Parathyroid adenoma (tissue), 2 donors: ENCODE data around the gene ZNF618.
A peak's percentile ranks its signal among the peaks of the same experiment; 100 is the strongest.

ENCODE experiments used
- H2AFZ ChIP-seq: fragments of 300-600 bp; sonication (generic); one replicate; pipeline ENCODE4 v1.7.0; 2017; ENCODE audit warnings: antibody characterized with exemption, mild to moderate bottlenecking
- H3K27ac ChIP-seq: fragments of 300-600 bp; sonication (generic); one replicate; pipeline ENCODE4 v1.7.0; 2017
- H3K27me3 ChIP-seq: fragments of 300-600 bp; sonication (generic); one replicate; pipeline ENCODE4 v1.7.0; 2017; ENCODE audit warnings: low read length; ENCODE audit not compliant: control insufficient read depth, insufficient read depth
- H3K36me3 ChIP-seq: fragments of 300-600 bp; sonication (generic); one replicate; pipeline ENCODE4 v1.7.0; 2017; ENCODE audit warnings: low read length; ENCODE audit not compliant: control insufficient read depth, insufficient read depth
- H3K4me1 ChIP-seq: fragments of 300-600 bp; sonication (generic); one replicate; pipeline ENCODE4 v1.7.0; 2017; ENCODE audit warnings: control low read depth
- H3K4me2 ChIP-seq: fragments of 300-600 bp; sonication (generic); one replicate; pipeline ENCODE4 v1.7.0; 2017; ENCODE audit warnings: low read length
- H3K4me3 ChIP-seq: fragments of 300-600 bp; sonication (generic); one replicate; pipeline ENCODE4 v1.7.0; 2017; ENCODE audit warnings: low read depth, low read length
- H3K79me2 ChIP-seq: fragments of 300-600 bp; sonication (generic); one replicate; pipeline ENCODE4 v1.7.0; 2017; ENCODE audit warnings: control low read depth
- H3K9ac ChIP-seq: fragments of 300-600 bp; sonication (generic); one replicate; pipeline ENCODE4 v1.7.0; 2017; ENCODE audit warnings: mild to moderate bottlenecking
- H3K9me3 ChIP-seq: fragments of 300-600 bp; sonication (generic); one replicate; pipeline ENCODE4 v1.7.0; 2017; ENCODE audit warnings: low read length; ENCODE audit not compliant: control insufficient read depth
- TF ChIP-seq, protein P1 (sequence below): fragments of 300-600 bp; sonication (generic); IDR thresholded peaks from one replicate; pipeline ENCODE4 v1.7.0; 2017; ENCODE audit warnings: antibody characterized with exemption, mild to moderate bottlenecking
- donor health status: primary hyperparathyroidism.

The ZNF618 gene

DNA sequence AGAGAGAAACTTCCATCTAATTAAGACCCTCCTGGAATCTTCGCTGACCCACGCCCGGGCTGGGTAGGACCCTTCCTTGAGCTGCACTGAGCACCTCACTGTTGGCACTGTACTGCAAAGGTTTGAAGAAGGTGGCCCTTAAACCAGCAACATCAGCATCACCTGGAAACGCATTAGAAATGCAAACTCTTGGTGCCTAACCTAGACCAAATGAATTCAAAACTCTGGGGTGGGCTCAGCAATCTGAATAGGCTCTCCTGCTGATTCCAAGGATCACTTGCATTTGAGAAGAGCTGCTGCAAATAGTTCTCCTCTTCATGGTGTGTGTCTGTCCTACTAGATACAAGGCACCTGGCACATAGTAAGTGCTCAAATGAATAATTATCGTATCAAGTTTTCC lies 2.7 kb upstream of the ZNF618 start:
- Histone ChIP-seq H3K36me3 (no peaks in the 10 kb centered on the region), H3K79me2 (peaks cover 3% of the 10 kb centered on the region), H3K4me2 (no peak overlapping the region), H3K27me3 (no peaks in the 10 kb centered on the region), H3K9me3 (no peaks in the 10 kb centered on the region), H3K4me1 (no peaks in the 10 kb centered on the region), H2AFZ (no peak overlapping the region), H3K4me3 (no peak overlapping the region), H3K9ac (no peak overlapping the region), H3K27ac (no peak overlapping the region)
- TF ChIP-seq, protein P1, sequence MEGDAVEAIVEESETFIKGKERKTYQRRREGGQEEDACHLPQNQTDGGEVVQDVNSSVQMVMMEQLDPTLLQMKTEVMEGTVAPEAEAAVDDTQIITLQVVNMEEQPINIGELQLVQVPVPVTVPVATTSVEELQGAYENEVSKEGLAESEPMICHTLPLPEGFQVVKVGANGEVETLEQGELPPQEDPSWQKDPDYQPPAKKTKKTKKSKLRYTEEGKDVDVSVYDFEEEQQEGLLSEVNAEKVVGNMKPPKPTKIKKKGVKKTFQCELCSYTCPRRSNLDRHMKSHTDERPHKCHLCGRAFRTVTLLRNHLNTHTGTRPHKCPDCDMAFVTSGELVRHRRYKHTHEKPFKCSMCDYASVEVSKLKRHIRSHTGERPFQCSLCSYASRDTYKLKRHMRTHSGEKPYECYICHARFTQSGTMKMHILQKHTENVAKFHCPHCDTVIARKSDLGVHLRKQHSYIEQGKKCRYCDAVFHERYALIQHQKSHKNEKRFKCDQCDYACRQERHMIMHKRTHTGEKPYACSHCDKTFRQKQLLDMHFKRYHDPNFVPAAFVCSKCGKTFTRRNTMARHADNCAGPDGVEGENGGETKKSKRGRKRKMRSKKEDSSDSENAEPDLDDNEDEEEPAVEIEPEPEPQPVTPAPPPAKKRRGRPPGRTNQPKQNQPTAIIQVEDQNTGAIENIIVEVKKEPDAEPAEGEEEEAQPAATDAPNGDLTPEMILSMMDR: no peak

DNA sequence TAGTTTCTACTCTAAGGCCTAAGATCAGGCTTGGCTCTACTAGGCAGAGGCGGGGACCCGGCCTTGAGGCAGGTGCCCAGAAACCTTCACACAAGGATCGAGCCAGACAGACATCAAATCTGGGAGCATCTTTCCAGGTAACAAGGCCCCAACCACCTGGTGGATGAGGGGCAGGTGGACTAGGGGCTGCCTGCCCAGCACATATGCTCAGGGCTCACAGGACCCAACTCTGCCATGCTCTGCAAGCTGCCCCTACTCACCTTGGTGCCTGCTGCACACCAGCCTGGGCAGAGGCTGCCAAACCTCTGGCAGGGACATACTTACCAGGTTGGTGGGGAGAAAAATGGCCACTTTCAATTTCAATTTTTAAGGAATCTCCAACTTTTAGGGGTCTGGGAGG lies 2.2 kb upstream of the ZNF618 start:
- no peak overlapping the region for H3K27ac ChIP-seq
- peaks cover 5% of the 10 kb centered on the region for H3K79me2 ChIP-seq
- TF ChIP-seq, protein P1: no peak
- H2AFZ ChIP-seq: no peak overlapping the region
- no peak overlapping the region for H3K9ac ChIP-seq
- H3K36me3 ChIP-seq: no peaks in the 10 kb centered on the region
- H3K4me2 ChIP-seq: no peak overlapping the region
- no peaks in the 10 kb centered on the region for H3K9me3 ChIP-seq
- H3K4me3 ChIP-seq: no peak overlapping the region
- no peaks in the 10 kb centered on the region for H3K27me3 ChIP-seq
- no peaks in the 10 kb centered on the region for H3K4me1 ChIP-seq

DNA sequence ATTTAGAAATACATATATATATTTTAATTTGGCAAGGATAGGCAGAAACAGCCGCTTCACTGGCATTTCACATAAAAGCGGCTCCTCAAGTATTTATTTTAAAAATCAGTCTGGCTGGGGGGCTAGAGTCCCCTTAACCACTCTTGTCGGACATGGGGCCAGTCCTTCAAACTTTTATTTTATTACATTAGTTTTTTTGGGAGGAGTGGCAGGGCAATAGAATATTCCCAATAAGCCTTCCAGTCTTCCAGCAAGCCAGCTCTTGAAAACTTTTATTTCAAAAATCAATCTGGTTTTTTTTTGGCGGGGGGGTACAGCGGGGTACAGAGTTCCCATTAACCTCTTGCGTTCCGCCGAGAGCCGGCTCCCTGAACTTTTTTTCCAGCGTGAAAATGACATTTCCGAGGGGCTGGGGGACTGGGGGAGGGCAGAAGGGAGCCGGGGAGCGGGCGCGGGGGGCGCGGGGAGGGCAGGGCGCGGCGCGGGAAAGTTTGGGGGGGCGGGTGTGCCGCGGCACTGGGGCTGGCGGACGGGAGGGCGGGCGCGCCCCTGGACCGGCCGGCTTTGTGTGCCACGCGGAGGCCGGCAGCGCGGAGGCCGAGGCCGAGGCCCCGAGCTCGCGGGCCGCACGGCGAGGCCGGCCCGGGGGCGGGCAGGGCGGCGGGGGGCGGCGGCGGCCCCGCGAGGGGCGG lies 504 bp upstream of the ZNF618 start:
- Histone ChIP-seq H3K36me3 (no peaks in the 10 kb centered on the region), H3K79me2 (peaks cover 8% of the 10 kb centered on the region), H3K27ac (no peak overlapping the region), H2AFZ (peak overlapping the region; percentile 64), H3K27me3 (no peaks in the 10 kb centered on the region), H3K9me3 (no peaks in the 10 kb centered on the region), H3K4me1 (no peaks in the 10 kb centered on the region), H3K4me3 (peak overlapping the region; percentile 9), H3K4me2 (peak overlapping the region; percentile 44), H3K9ac (no peak overlapping the region)
- TF ChIP-seq, protein P1: no peak

DNA sequence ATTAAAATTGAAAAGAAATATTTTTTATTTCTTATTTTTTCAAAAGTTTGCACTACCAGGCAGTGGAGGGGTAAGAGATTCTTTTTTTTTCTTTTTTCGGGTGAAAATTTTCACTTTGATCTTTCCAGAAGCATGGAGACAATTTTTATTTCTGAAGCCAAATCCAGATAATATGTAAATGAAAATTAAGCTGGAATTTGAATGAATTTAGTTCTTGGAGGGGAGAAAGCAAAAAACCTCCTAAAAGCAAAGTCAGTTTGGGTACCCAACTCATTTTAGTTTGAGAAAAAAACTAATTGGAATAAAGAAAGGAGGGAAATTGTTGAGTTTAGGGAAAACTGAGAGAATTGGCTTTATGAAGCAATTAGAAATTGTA lies 872 bp downstream of the ZNF618 start:
- H3K4me1 ChIP-seq: no peaks in the 10 kb centered on the region
- no peak overlapping the region for H3K9ac ChIP-seq
- H3K79me2 ChIP-seq: peaks cover 11% of the 10 kb centered on the region
- TF ChIP-seq, protein P1: no peak
- no peak overlapping the region for H3K27ac ChIP-seq
- H2AFZ ChIP-seq: peak overlapping the region; percentile 58
- no peaks in the 10 kb centered on the region for H3K36me3 ChIP-seq
- H3K4me2 ChIP-seq: peak overlapping the region; percentile 24
- no peaks in the 10 kb centered on the region for H3K9me3 ChIP-seq
- no peaks in the 10 kb centered on the region for H3K27me3 ChIP-seq
- H3K4me3 ChIP-seq: peak overlapping the region; percentile 77

DNA sequence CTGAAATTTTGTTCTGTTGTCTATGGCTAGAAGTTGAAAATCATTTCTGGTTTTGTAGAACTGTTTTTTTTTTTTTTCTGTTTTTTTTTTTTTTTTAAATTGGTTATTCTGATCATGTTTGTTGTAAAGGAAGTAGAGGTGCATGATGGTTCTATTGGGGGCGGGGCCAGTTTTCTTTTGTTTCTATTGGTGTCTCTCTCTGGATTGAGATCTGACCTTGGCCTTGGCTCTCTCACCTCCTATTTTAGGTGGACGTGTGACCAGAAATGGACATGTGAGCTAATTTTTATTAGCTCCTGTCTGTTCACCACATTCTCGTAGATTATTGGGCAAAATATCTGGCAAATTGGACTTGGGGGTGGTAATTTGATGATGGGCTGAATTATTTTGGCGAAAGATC lies 3.2 kb downstream of the ZNF618 start:
- H3K79me2 ChIP-seq: peaks cover 13% of the 10 kb centered on the region
- TF ChIP-seq, protein P1: no peak
- H3K36me3 ChIP-seq: no peaks in the 10 kb centered on the region
- no peak overlapping the region for H3K27ac ChIP-seq
- no peaks in the 10 kb centered on the region for H3K4me1 ChIP-seq
- H3K27me3 ChIP-seq: no peaks in the 10 kb centered on the region
- H3K9me3 ChIP-seq: no peaks in the 10 kb centered on the region
- H2AFZ ChIP-seq: no peak overlapping the region
- no peak overlapping the region for H3K4me3 ChIP-seq
- no peak overlapping the region for H3K9ac ChIP-seq
- no peak overlapping the region for H3K4me2 ChIP-seq
